Inferior parietal cortex (tissue), 1 donor: ENCODE measurements around the gene FBLN2.

Experiments used
- DNase-seq: peaks from one replicate; pipeline ENCODE4 v3.0.0-alpha.2; 2016; ENCODE audit errors: extremely low spot score

FBLN2 gene

GRCh38 chr3:13605555-13605954 lies 56.6 kb downstream of the FBLN2 start:
- no peak for DNase-seq

GRCh38 chr3:13607821-13608597 lies 59.1 kb downstream of the FBLN2 start:
- no peak for DNase-seq

GRCh38 chr3:13608969-13609725 lies 60.2 kb downstream of the FBLN2 start:
- DNase-seq = no peak

GRCh38 chr3:13610006-13610570 lies 61.2 kb downstream of the FBLN2 start:
- no peak for DNase-seq

GRCh38 chr3:13611221-13611620 lies 62.3 kb downstream of the FBLN2 start:
- no peak for DNase-seq

- DNase-seq = no peak
Measured at GRCh38 chr3:13612829-13613228, 63.9 kb downstream of the FBLN2 start.

- no peak for DNase-seq
Measured at GRCh38 chr3:13613343-13614190, 64.6 kb downstream of the FBLN2 start.

- DNase-seq = no peak
Measured at GRCh38 chr3:13614607-13615006, 65.7 kb downstream of the FBLN2 start.

- no peak for DNase-seq
Measured at GRCh38 chr3:13615019-13615528, 66.1 kb downstream of the FBLN2 start.

GRCh38 chr3:13616359-13616758 lies 67.4 kb downstream of the FBLN2 start:
- no peak for DNase-seq

GRCh38 chr3:13617097-13617738 lies 68.3 kb downstream of the FBLN2 start:
- no peak for DNase-seq

- DNase-seq = no peak
Measured at GRCh38 chr3:13617981-13618380, 69.1 kb downstream of the FBLN2 start.

- no peak for DNase-seq
Measured at GRCh38 chr3:13618836-13619235, 69.9 kb downstream of the FBLN2 start.

- no peak for DNase-seq
Measured at GRCh38 chr3:13619661-13620230, 70.8 kb downstream of the FBLN2 start.

GRCh38 chr3:13620281-13620680 lies 71.4 kb downstream of the FBLN2 start:
- no peak for DNase-seq

- DNase-seq = no peak
Measured at GRCh38 chr3:13620776-13621365, 71.9 kb downstream of the FBLN2 start.

GRCh38 chr3:13621381-13622221 lies 72.7 kb downstream of the FBLN2 start:
- no peak for DNase-seq

GRCh38 chr3:13622356-13622755 lies 73.4 kb downstream of the FBLN2 start:
- DNase-seq = no peak

- DNase-seq = no peak
Measured at GRCh38 chr3:13623101-13623654, 74.3 kb downstream of the FBLN2 start.
